ENCODE measurements around the gene TIMP1. TPM values are rescaled to one million over a fixed set of nuclear protein-coding genes. Genes with fewer than 3 reads are reported as not detected.
A peak's percentile ranks its signal among the peaks of the same experiment; 100 is the strongest.

Gene TIMP1
- total RNA-seq, 1 experiment from 2014 or later = 35.4 TPM

GRCh38 chrX:47574076-47574546 is 8.1 kb upstream of the TIMP1 start:
- Mint-ChIP-seq H3K4me3 (peak overlapping the region; percentile 46), H3K27ac (no peak overlapping the region), H3K36me3 (peaks cover 26% of the 10 kb centered on the region), H3K9me3 (no peaks in the 10 kb centered on the region), H3K27me3 (ENCODE audit: low read depth) (no peaks in the 10 kb centered on the region), H3K4me1 (peaks cover 32% of the 10 kb centered on the region)
- ChIA-PET POLR2A (interaction anchor here (1.0 to 1.6 kb wide), 3 partner anchors 8 to 22 kb away, joined by 3 to 8 read pairs (median 4); partner anchors contain the start of gene TIMP1), CTCF (interaction anchor here (1.0 to 2.6 kb wide), 5 partner anchors 9 to 70 kb away, joined by 3 to 10 read pairs (median 6); no protein-coding TSS in a partner anchor)
- TF ChIP-seq, protein P1, sequence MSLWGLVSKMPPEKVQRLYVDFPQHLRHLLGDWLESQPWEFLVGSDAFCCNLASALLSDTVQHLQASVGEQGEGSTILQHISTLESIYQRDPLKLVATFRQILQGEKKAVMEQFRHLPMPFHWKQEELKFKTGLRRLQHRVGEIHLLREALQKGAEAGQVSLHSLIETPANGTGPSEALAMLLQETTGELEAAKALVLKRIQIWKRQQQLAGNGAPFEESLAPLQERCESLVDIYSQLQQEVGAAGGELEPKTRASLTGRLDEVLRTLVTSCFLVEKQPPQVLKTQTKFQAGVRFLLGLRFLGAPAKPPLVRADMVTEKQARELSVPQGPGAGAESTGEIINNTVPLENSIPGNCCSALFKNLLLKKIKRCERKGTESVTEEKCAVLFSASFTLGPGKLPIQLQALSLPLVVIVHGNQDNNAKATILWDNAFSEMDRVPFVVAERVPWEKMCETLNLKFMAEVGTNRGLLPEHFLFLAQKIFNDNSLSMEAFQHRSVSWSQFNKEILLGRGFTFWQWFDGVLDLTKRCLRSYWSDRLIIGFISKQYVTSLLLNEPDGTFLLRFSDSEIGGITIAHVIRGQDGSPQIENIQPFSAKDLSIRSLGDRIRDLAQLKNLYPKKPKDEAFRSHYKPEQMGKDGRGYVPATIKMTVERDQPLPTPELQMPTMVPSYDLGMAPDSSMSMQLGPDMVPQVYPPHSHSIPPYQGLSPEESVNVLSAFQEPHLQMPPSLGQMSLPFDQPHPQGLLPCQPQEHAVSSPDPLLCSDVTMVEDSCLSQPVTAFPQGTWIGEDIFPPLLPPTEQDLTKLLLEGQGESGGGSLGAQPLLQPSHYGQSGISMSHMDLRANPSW (CRISPR knock-in tag; conservative IDR thresholded peaks at IDR 0.05; ENCODE audit: low read depth) = no peak
- TF ChIP-seq NFE2L1 (CRISPR knock-in tag; IDR thresholded peaks at IDR 0.05) = no peak
- no peak for TF ChIP-seq ZNF219 (CRISPR knock-in tag; IDR thresholded peaks at IDR 0.05; ENCODE audit: borderline replicate concordance)
- TF ChIP-seq, protein P2, sequence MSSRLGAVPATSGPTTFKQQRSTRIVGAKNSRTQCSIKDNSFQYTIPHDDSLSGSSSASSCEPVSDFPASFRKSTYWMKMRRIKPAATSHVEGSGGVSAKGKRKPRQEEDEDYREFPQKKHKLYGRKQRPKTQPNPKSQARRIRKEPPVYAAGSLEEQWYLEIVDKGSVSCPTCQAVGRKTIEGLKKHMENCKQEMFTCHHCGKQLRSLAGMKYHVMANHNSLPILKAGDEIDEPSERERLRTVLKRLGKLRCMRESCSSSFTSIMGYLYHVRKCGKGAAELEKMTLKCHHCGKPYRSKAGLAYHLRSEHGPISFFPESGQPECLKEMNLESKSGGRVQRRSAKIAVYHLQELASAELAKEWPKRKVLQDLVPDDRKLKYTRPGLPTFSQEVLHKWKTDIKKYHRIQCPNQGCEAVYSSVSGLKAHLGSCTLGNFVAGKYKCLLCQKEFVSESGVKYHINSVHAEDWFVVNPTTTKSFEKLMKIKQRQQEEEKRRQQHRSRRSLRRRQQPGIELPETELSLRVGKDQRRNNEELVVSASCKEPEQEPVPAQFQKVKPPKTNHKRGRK (CRISPR knock-in tag; IDR thresholded peaks at IDR 0.05; ENCODE audit: borderline replicate concordance) = no peak
- no peak for TF ChIP-seq AR (CRISPR knock-in tag; IDR thresholded peaks at IDR 0.05)
- DNase-seq (ENCODE audit: low spot score) (no peak), ATAC-seq (peak; percentile 6)

- ChIA-PET CTCF (interaction anchor here (1.0 to 2.6 kb wide), 5 partner anchors 13 to 70 kb away, joined by 3 to 10 read pairs (median 4); no protein-coding TSS in a partner anchor), POLR2A (interaction anchor here (0.9 to 1.6 kb wide), 3 partner anchors 7 to 51 kb away, joined by 3 to 8 read pairs (median 4); partner anchors contain the start of gene TIMP1)
- Mint-ChIP-seq H3K36me3 (peaks cover 22% of the 10 kb centered on the region), H3K27me3 (ENCODE audit: low read depth) (no peaks in the 10 kb centered on the region), H3K27ac (peak overlapping the region; percentile 36; the same call in 1 of the 2 replicates), H3K4me1 (peaks cover 32% of the 10 kb centered on the region), H3K9me3 (no peaks in the 10 kb centered on the region), H3K4me3 (peak overlapping the region; percentile 46)
- TF ChIP-seq, protein P3, sequence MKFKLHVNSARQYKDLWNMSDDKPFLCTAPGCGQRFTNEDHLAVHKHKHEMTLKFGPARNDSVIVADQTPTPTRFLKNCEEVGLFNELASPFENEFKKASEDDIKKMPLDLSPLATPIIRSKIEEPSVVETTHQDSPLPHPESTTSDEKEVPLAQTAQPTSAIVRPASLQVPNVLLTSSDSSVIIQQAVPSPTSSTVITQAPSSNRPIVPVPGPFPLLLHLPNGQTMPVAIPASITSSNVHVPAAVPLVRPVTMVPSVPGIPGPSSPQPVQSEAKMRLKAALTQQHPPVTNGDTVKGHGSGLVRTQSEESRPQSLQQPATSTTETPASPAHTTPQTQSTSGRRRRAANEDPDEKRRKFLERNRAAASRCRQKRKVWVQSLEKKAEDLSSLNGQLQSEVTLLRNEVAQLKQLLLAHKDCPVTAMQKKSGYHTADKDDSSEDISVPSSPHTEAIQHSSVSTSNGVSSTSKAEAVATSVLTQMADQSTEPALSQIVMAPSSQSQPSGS (CRISPR knock-in tag; IDR thresholded peaks at IDR 0.05; ENCODE audit: borderline replicate concordance, low read depth) = no peak
- TF ChIP-seq ZNF423 (CRISPR knock-in tag; IDR thresholded peaks at IDR 0.05) = no peak
- TF ChIP-seq ZNF671 (CRISPR knock-in tag; IDR thresholded peaks at IDR 0.05) = no peak
- TF ChIP-seq, protein P4, sequence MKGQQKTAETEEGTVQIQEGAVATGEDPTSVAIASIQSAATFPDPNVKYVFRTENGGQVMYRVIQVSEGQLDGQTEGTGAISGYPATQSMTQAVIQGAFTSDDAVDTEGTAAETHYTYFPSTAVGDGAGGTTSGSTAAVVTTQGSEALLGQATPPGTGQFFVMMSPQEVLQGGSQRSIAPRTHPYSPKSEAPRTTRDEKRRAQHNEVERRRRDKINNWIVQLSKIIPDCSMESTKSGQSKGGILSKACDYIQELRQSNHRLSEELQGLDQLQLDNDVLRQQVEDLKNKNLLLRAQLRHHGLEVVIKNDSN (CRISPR knock-in tag; IDR thresholded peaks at IDR 0.05) = no peak
- TF ChIP-seq, protein P5, sequence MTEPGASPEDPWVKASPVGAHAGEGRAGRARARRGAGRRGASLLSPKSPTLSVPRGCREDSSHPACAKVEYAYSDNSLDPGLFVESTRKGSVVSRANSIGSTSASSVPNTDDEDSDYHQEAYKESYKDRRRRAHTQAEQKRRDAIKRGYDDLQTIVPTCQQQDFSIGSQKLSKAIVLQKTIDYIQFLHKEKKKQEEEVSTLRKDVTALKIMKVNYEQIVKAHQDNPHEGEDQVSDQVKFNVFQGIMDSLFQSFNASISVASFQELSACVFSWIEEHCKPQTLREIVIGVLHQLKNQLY (CRISPR knock-in tag; IDR thresholded peaks at IDR 0.05) = no peak
- TF ChIP-seq PRRX2 (CRISPR knock-in tag; IDR thresholded peaks at IDR 0.05) = no peak
- TF ChIP-seq SP1 (CRISPR knock-in tag; conservative IDR thresholded peaks at IDR 0.05) = no peak
- TF ChIP-seq ZMAT4 (CRISPR knock-in tag; IDR thresholded peaks at IDR 0.05) = no peak
- no peak for ATAC-seq
- no peak for DNase-seq (ENCODE audit: low spot score)
These were observed 7.5 kb upstream of the TIMP1 start for GRCh38 chrX:47574547-47575301.

Data from WTC11 (cell line).